H1 (cell line): Measurements from ENCODE around the gene ENPP6.
A peak's percentile ranks its signal among the peaks of the same experiment; 100 is the strongest.

ENCODE experiments used
- CTCF ChIP-seq, 3 experiments: IDR thresholded peaks; 1 replicate in 2 of 3; 2 replicates in 1 of 3; pipeline versions ENCODE4 v1.5.1 to v1.6.1; 2011; ENCODE audit warnings: low read length in 3 of 3, mild to moderate bottlenecking in 3 of 3, inconsistent platforms in 2 of 3, low read depth in 1 of 3, moderate library complexity in 1 of 3; ENCODE audit not compliant: insufficient read depth in 1 of 3; ENCODE audit errors: control extremely low read depth in 1 of 3
- EGR1 ChIP-seq: IDR thresholded peaks from 2 replicates; pipeline ENCODE4 v1.6.1; 2011; ENCODE audit warnings: low read depth, low read length, borderline replicate concordance
- EP300 ChIP-seq, 2 experiments: IDR thresholded peaks; 1 replicate in 1 of 2; 2 replicates in 1 of 2; pipeline ENCODE4 v1.6.1; 2011 to 2012; ENCODE audit warnings: low read depth in 2 of 2, low read length in 2 of 2, mild to moderate bottlenecking in 2 of 2, borderline replicate concordance in 1 of 2, inconsistent platforms in 1 of 2, moderate library complexity in 1 of 2
- EZH2 ChIP-seq: fragments of 200-600 bp; sonication (generic); IDR thresholded peaks from 2 replicates; pipeline ENCODE4 v1.7.1; 2012; ENCODE audit warnings: low read depth, mild to moderate bottlenecking, moderate library complexity, low read length, inconsistent platforms; ENCODE audit not compliant: severe bottlenecking
- GTF2F1 ChIP-seq: IDR thresholded peaks from 2 replicates; pipeline ENCODE4 v1.6.1; 2012; ENCODE audit warnings: low read depth, low read length, improper control_type of control experiment, borderline replicate concordance
- POLR2A ChIP-seq, 2 experiments: IDR thresholded peaks; 1 replicate in 1 of 2; 2 replicates in 1 of 2; pipeline ENCODE4 v1.6.1; 2011; ENCODE audit warnings: low read depth in 2 of 2, low read length in 2 of 2, mild to moderate bottlenecking in 2 of 2; ENCODE audit errors: control extremely low read depth in 1 of 2
- POLR2AphosphoS5 ChIP-seq: IDR thresholded peaks from 2 replicates; pipeline ENCODE4 v1.6.1; 2011; ENCODE audit warnings: low read depth, low read length
- POU5F1 ChIP-seq: IDR thresholded peaks from 2 replicates; pipeline ENCODE4 v1.6.1; 2011; ENCODE audit warnings: low read depth, mild to moderate bottlenecking, low read length, moderate library complexity
- RAD21 ChIP-seq, 2 experiments: IDR thresholded peaks in 1 of 2; conservative IDR thresholded peaks in 1 of 2; 2 replicates each; pipeline ENCODE4 v1.6.1; 2011; ENCODE audit warnings: low read depth in 2 of 2, low read length in 2 of 2, improper control_type of control experiment in 1 of 2, inconsistent platforms in 1 of 2, mild to moderate bottlenecking in 1 of 2, moderate library complexity in 1 of 2
- RBBP5 ChIP-seq: IDR thresholded peaks from 2 replicates; pipeline ENCODE4 v1.7.1; 2012; ENCODE audit warnings: low read depth, mild to moderate bottlenecking, inconsistent platforms, low read length, moderate library complexity, borderline replicate concordance
- TAF1 ChIP-seq: IDR thresholded peaks from 2 replicates; pipeline ENCODE4 v1.6.1; 2011; ENCODE audit warnings: mild to moderate bottlenecking, low read depth, low read length
- TCF12 ChIP-seq: IDR thresholded peaks from 2 replicates; pipeline ENCODE4 v1.6.1; 2011; ENCODE audit warnings: low read depth, mild to moderate bottlenecking, low read length
- TEAD4 ChIP-seq: IDR thresholded peaks from 2 replicates; pipeline ENCODE4 v1.6.1; 2012; ENCODE audit warnings: low read depth, low read length, inconsistent platforms, mixed read lengths
- TF ChIP-seq, protein P1 (sequence below): IDR thresholded peaks from 2 replicates; pipeline ENCODE4 v1.6.1; 2012; ENCODE audit warnings: low read length, inconsistent platforms

DNA sequence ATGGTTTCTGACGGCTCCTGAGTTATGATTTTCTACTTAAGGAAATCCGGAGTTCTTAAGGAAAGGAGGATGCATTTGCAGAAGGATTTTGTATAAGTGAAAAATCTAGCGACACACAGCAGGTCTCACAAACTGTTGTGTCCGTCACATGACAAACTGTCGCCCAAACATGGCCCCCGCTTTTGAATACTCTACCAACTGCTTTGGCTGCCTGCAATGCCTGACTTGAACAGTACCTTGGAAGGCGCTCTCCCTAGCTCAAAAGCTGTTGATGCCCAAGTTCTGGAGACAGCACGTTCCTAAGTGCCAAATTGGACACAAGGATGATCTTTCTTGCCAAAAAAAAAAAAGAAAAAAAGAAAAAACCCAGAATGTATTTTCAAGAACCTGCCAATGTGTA, 103.2 kb downstream of the ENPP6 start:
- no peak for TF ChIP-seq RBBP5
- no peak for TF ChIP-seq TEAD4
- no peak for TF ChIP-seq EP300 (IDR thresholded peaks at IDR 0.05; ENCODE audit: borderline replicate concordance in 1 of 2, low read depth in 2 of 2, low read length in 2 of 2)
- no peak for TF ChIP-seq RAD21 (IDR thresholded peaks at IDR 0.05 in 1 of 2, conservative IDR thresholded peaks at IDR 0.05 in 1 of 2; ENCODE audit: low read depth in 2 of 2, low read length in 2 of 2)
- TF ChIP-seq, protein P1, sequence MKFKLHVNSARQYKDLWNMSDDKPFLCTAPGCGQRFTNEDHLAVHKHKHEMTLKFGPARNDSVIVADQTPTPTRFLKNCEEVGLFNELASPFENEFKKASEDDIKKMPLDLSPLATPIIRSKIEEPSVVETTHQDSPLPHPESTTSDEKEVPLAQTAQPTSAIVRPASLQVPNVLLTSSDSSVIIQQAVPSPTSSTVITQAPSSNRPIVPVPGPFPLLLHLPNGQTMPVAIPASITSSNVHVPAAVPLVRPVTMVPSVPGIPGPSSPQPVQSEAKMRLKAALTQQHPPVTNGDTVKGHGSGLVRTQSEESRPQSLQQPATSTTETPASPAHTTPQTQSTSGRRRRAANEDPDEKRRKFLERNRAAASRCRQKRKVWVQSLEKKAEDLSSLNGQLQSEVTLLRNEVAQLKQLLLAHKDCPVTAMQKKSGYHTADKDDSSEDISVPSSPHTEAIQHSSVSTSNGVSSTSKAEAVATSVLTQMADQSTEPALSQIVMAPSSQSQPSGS: no peak
- TF ChIP-seq POLR2A (IDR thresholded peaks at IDR 0.05; ENCODE audit: control extremely low read depth in 1 of 2, low read depth in 2 of 2, low read length in 2 of 2): no peak
- TF ChIP-seq POLR2AphosphoS5: no peak
- TF ChIP-seq POU5F1: no peak
- TF ChIP-seq GTF2F1: no peak
- TF ChIP-seq EGR1: no peak
- TF ChIP-seq TCF12: no peak
- TF ChIP-seq CTCF (IDR thresholded peaks at IDR 0.05; ENCODE audit: control extremely low read depth in 1 of 3, insufficient read depth in 1 of 3, low read depth in 1 of 3, low read length in 3 of 3): peak in 1 of 3 experiments; percentile 31; a peak in 1 of 4 replicates
- TF ChIP-seq EZH2: no peak
- no peak for TF ChIP-seq TAF1
